Esophagus squamous epithelium (tissue), 4 donors: ENCODE results near the gene FRS3.

Experiments used
- POLR2A ChIP-seq, 4 donors: fragments of 450-650 bp; IDR thresholded peaks; one replicate each; pipeline ENCODE4 v1.6.1; 2017; ENCODE audit warnings: antibody characterized with exemption in 4 of 4, mild to moderate bottlenecking in 4 of 4, moderate library complexity in 3 of 4
- TF ChIP-seq, protein P1 (sequence below), 6 experiments: fragments of 450-650 bp in 4 of 6; fragments of 200-600 bp in 2 of 6; sonication (generic) in 2 of 6; IDR thresholded peaks; one replicate each; pipeline ENCODE4 v1.5.1; 2016 to 2019; ENCODE audit warnings: antibody characterized with exemption in 6 of 6, mild to moderate bottlenecking in 4 of 6, moderate library complexity in 4 of 6

DNA sequence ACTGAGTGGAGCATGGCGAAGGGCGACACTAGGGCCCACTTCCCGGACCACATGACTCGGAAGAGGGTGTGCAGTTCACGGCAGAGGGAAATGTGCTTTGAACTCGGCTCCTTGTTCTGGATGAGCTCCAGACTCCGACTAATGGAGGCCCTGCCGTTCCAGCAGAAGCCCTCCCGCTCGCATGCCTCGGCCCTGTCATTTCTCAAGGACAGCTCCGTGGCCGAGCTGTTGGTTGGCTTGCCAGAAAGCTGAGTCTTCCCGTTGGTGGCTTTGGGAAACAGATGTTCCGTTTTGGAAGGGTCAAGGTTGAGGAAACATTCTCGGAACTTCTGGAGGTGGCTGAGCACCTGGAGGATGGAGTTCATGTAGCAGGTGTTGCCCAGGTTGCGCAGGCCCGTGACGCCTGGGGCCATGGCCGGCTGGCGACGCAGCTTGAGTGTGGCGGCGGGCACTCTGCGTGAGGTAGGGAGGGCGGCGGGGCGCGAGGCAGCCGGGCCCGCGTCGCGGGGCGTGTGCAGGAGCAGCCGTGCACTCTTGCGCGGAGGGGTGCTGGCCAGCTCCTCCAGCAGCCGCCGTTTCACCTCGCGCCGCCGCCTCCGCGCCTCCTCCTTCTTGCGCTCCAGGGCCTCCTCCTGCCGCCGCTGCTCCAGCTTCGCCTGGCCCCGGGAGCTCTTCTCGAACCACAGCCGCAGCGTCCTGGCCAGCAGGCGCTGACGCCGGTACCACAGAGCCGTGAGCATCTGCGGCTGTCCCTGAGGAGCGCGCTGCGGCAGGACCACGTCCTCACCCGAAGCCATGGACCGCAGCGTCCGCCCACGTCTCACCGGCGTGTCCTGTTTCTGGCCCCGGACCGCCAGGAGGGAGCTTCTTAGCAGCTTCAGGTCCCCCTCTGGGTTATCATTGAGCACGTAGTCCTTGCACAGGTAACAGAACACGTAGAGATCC lies 26.4 kb upstream of the FRS3 start:
- TF ChIP-seq, protein P1, sequence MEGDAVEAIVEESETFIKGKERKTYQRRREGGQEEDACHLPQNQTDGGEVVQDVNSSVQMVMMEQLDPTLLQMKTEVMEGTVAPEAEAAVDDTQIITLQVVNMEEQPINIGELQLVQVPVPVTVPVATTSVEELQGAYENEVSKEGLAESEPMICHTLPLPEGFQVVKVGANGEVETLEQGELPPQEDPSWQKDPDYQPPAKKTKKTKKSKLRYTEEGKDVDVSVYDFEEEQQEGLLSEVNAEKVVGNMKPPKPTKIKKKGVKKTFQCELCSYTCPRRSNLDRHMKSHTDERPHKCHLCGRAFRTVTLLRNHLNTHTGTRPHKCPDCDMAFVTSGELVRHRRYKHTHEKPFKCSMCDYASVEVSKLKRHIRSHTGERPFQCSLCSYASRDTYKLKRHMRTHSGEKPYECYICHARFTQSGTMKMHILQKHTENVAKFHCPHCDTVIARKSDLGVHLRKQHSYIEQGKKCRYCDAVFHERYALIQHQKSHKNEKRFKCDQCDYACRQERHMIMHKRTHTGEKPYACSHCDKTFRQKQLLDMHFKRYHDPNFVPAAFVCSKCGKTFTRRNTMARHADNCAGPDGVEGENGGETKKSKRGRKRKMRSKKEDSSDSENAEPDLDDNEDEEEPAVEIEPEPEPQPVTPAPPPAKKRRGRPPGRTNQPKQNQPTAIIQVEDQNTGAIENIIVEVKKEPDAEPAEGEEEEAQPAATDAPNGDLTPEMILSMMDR (IDR thresholded peaks at IDR 0.05) = no peak
- TF ChIP-seq POLR2A (IDR thresholded peaks at IDR 0.05) = no peak
